Kidney epithelial cell (primary cell): ENCODE data around the gene PTOV1. TPM values are rescaled to one million over a fixed set of nuclear protein-coding genes. Genes with fewer than 3 reads are reported as not detected.

Source experiments
- DNase-seq: peaks from one replicate; pipeline ENCODE4 v3.0.0-alpha.2; 2010; ENCODE audit warnings: low read depth
- H3K27me3 ChIP-seq: 2 replicates; pipeline ENCODE4 v1.6.0; 2011; ENCODE audit warnings: low read length; ENCODE audit not compliant: control insufficient read depth, insufficient read depth
- H3K36me3 ChIP-seq: 2 replicates; pipeline ENCODE4 v1.5.1; 2011; ENCODE audit warnings: low read length; ENCODE audit not compliant: control insufficient read depth, insufficient read depth
- H3K4me3 ChIP-seq: 2 replicates; pipeline ENCODE4 v1.5.1; 2011; ENCODE audit warnings: low read depth, mild to moderate bottlenecking, control low read depth, low read length
- total RNA-seq: library from RNA; depleted of rRNA; stranded (reverse); fragments of >200 nt; gene quantifications from 2 replicates; pipeline ENCODE4 v1.2.3, GENCODE V29; 2015
- TF ChIP-seq, protein P1 (sequence below): IDR thresholded peaks from 2 replicates; pipeline ENCODE4 v1.5.1; 2011; ENCODE audit warnings: mild to moderate bottlenecking, moderate library complexity, low read length, control low read depth, inconsistent platforms; ENCODE audit not compliant: insufficient read depth, poor library complexity, severe bottlenecking

The PTOV1 gene
- total RNA-seq, 1 donor from 2014 or later = 47.9 TPM

DNA sequence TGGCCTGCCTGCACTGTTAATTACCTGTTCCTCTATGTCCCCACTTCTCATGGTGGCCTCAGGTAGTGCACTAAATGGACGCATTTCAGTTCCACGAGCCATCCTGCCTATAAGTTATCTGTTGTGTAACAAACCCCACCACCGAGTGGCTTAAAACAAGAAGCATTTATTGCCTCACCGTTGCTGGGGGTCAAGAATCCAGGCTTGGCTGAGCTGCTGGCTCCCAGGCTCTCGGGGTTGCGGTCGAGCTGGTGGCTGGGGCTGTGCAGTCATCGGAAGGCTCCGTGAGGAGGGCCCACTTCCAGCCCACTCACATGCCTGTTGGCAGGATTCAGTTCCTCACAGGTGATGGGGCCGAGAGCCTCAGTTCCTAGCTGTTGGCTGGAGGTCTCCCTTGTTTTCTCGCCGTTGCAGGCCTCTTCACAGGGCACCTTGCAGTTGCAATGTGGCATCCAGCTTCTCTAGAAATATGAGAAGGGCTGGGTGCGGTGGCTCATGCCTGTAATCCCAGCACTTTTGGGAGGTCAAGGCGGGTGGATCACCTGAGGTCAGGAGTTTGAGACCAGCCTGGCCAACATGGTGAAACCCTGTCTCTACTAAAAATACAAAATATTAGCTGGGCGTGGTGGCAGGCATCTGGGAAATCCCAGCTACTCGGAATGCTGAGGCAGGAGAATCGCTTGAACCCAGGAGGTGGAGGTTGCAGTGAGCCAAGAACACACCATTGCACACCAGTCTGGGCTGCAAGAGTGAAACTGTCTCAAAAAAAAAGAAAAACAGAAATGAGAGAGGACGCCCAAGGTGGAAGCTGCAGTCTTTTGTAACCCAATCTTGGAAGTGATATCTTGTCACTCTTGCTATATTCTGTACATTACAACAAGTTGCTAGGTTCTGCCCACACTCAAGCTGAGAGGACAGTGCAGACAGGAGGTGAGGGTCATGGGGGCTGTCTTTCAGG is 6.5 kb upstream of the PTOV1 start:
- no peak for DNase-seq
- H3K27me3 ChIP-seq = no peaks in the 10 kb centered on the region
- no peaks in the 10 kb centered on the region for H3K36me3 ChIP-seq
- no peak overlapping the region for H3K4me3 ChIP-seq
- TF ChIP-seq, protein P1, sequence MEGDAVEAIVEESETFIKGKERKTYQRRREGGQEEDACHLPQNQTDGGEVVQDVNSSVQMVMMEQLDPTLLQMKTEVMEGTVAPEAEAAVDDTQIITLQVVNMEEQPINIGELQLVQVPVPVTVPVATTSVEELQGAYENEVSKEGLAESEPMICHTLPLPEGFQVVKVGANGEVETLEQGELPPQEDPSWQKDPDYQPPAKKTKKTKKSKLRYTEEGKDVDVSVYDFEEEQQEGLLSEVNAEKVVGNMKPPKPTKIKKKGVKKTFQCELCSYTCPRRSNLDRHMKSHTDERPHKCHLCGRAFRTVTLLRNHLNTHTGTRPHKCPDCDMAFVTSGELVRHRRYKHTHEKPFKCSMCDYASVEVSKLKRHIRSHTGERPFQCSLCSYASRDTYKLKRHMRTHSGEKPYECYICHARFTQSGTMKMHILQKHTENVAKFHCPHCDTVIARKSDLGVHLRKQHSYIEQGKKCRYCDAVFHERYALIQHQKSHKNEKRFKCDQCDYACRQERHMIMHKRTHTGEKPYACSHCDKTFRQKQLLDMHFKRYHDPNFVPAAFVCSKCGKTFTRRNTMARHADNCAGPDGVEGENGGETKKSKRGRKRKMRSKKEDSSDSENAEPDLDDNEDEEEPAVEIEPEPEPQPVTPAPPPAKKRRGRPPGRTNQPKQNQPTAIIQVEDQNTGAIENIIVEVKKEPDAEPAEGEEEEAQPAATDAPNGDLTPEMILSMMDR = no peak

DNA sequence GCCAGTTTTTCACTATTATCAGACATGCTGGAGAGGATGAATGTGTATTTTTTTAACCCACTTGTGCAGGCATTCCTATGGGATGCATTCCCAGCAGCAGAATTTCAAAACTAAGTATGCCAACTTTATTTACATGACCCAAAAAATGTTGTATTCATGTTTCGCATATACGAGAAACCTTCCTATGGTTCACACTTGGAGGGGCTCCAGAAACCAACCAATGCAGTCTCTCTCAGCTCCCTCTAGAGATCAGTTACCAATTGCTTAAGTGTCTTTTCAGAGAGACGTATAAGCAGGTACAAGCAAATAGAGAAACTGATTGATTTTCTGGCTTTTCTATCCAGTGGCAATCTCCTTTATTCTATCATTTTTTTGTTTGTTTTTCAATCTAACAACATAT is 5.5 kb upstream of the PTOV1 start:
- H3K4me3 ChIP-seq = no peak overlapping the region
- TF ChIP-seq, protein P1 = no peak

GRCh38 chr19:49846408-49846807 is 4.6 kb upstream of the PTOV1 start:
- TF ChIP-seq, protein P1 = no peak
- no peak overlapping the region for H3K4me3 ChIP-seq

More for the DNA sequence above, 5.5 kb upstream of the PTOV1 start:
- Histone ChIP-seq H3K27me3 (no peaks in the 10 kb centered on the region), H3K36me3 (no peaks in the 10 kb centered on the region)
- DNase-seq = no peak

DNA sequence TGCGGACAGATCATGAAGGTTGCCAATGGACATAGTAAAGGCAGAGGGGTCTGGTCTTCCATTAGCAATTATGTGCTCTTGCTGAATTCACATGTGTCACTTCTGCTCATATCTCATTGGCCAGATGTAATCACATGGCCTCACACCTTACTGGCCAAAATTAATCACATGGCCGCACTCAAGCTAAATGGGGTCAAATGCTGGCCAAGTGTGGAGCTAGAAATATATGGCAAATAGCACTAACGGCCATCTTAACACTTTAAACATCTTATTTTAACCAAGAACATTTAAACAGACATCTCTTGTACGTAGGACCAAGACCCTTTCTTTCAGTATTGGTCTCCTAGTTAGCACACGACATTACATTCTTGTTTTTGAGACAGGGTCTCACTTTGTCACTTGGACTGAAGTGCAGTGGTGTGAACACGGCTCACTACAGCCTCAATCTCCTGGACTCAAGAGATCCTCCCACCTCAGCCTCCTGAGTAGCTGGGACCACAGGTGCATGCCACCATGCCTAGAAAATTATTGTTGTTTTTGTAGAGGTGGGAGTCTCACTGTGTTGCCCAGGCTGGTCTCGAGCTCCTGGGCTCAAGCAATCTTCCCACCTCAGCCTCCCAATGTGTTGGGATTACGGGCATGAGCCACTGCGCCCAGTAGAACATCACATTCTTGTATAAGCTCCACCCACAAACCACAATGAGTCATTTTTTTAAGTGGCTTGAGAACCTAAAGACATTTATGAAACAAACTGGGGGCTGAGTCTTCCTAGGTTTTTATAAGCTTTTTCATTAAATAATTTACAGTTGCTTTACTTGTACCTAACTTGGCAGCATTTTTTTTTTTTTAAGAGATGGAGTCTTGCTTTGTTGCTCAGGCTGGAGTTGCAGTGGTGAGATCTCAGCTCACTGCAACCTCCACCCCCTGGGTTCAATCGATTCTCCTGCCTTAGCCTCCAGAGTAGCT is 2.9 kb upstream of the PTOV1 start:
- DNase-seq = peak; percentile 80
- Histone ChIP-seq H3K4me3 (no peak overlapping the region), H3K27me3 (no peaks in the 10 kb centered on the region), H3K36me3 (no peaks in the 10 kb centered on the region)
- TF ChIP-seq, protein P1 = no peak

More at GRCh38 chr19:49846408-49846807, 4.6 kb upstream of the PTOV1 start:
- no peak for DNase-seq
- no peaks in the 10 kb centered on the region for H3K36me3 ChIP-seq
- H3K27me3 ChIP-seq = no peaks in the 10 kb centered on the region

- TF ChIP-seq, protein P1 = no peak
- Histone ChIP-seq H3K27me3 (no peaks in the 10 kb centered on the region), H3K4me3 (no peak overlapping the region), H3K36me3 (no peaks in the 10 kb centered on the region)
- no peak for DNase-seq
Observed at GRCh38 chr19:49848938-49849337, 2.0 kb upstream of the PTOV1 start.
